GM12892 (cell line): Measurements from ENCODE around the gene CIB4.

Experiments used
- POLR2A ChIP-seq: IDR thresholded peaks from 2 replicates; pipeline ENCODE4 v1.6.1; 2011; ENCODE audit warnings: low read depth, low read length, control low read depth
- POLR2AphosphoS5 ChIP-seq: IDR thresholded peaks from 2 replicates; pipeline ENCODE4 v1.6.1; 2011; ENCODE audit warnings: low read depth, low read length, control low read depth

GRCh38 chr2:26606847-26607190, 34.3 kb downstream of the CIB4 start:
- no peak for TF ChIP-seq POLR2A
- no peak for TF ChIP-seq POLR2AphosphoS5
